CD4-positive, alpha-beta T cell treated with Interferon alpha-2 for 1 hour (primary cell): ENCODE measurements around the gene FNDC3B.

Experiments
- DNase-seq, 2 donors: peaks; one replicate each; pipeline ENCODE4 v3.0.0-alpha.2; 2020 to 2022

The FNDC3B gene

DNA sequence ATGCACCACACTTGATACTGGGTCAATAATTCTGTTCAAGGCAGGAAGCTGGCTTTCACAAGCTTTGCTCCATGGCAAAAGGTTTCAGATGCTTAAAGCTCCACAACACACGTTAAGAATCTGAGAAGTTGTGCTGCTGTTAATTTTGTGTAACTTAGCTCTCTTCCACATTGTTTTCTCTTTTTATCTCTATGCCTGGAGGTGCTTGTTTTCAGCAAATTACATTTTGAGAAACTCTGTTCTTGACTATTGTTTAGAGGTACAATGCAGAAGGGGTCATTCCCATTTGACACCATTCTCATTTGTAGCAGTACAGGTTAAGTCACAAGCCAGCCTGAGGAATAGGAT lies 156.0 kb downstream of the FNDC3B start:
- DNase-seq, result no peak

DNA sequence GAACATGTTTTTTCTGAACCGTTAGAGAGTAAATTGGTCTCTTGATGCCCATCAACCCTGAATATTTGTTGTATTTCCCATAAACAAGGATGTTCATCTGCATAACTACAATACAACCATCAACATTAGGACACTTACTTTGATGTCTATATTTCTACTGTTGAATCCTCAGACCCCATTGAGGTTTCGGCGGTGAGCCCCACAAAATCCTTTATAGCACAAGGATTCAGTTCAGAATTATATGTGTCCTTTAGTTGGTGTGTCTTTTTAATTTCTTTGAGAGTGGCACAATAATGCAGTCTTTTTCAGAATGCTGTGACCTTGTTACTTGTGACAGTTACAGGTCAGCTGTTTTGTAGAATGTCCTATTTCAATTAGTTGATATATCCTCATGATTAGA lies 158.0 kb downstream of the FNDC3B start:
- DNase-seq, result no peak

GRCh38 chr3:172198428-172198827 lies 159.1 kb downstream of the FNDC3B start:
- no peak for DNase-seq

- no peak for DNase-seq
Measured at GRCh38 chr3:172199850-172200369, 160.5 kb downstream of the FNDC3B start.

- no peak for DNase-seq
Measured at GRCh38 chr3:172201136-172201869, 161.9 kb downstream of the FNDC3B start.

DNA sequence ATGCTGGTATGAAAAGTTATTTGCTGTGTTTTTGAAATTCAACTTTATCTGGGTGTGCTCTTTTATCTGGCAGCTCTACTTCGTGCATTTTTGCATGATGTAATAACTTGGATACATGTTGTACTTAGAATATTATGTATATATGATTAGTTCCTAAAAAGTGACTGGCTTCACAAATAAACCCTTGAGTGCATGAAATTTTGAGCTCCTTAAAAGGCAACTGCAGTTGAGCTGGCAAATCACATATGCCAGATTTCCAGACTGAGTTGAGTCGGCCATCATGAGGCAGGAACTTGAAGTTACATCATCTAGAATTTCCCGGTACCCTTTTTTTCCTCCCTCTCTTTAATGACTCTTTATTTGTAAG lies 162.5 kb downstream of the FNDC3B start:
- DNase-seq, result no peak

GRCh38 chr3:172202797-172203196 lies 163.4 kb downstream of the FNDC3B start:
- no peak for DNase-seq

DNA sequence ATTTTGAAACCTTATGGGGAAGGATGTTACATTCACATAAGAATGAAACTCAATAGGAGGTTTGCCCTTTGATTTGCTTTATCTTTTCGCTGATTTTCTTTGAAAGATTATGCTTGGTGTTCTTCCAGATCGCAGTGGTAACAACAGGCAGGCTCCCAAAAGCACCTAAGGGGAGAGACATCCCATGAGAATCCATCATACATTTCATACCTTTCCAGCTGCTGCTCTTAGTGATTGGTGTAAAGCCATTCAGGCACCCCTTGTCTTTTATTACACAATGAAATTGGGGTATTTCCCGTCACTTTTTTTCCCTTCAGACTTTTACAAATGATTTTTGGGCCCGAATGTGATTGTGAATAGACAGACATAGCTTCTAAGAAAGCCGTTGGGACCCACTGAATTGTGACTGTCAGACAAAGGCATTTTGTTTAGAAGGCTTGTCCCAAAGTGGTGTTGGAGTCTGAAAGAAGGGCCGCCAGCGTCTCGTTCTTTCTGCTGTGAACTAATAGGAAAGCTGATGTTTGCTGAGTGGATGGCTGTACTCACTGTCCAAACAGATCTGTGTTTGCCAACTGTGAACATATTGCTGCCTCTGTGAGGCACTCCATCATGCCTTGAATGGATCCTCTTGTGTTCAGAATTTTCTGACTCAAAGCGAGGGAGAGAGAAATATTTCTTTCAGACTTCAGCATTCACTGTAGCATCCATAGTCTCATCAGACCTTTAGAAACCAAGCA lies 164.3 kb downstream of the FNDC3B start:
- no peak for DNase-seq

GRCh38 chr3:172204716-172205115 lies 165.3 kb downstream of the FNDC3B start:
- no peak for DNase-seq

DNA sequence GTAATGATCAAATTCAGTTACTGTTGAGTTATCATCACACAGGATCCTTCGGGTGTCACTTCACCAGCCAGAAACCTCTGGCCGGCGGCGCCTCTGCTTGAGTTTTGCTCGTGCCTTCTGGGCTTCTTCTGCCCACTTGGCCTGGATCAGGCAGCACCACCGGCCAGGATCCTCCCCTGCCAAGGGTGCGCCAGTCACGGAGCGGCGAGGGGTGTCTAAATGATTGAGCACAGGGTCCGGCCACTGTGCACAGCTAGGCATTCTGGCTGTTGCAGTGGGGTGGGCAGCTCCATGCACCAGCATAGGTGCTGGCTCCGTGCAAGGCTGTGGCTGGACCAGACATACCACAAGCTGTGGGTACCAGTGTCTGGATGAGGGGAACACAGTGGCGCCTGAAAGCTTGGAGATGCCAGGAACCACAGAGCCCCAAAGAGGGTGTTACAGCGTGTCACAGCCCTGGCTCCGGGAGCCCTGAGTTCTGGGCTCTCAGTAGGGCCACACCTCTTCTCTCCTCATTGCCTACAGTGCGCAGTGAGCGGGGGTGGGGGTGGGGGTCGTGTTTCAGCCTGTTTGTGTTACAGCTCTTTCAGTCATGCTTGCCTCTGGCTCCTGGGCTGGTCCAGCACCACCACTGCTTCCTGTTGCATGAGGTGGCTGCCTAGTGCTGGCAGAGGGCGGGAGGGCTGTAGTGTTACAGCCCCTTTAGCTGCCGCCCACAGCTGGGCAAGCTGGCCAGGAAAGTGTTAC lies 169.4 kb downstream of the FNDC3B start:
- DNase-seq, result no peak

GRCh38 chr3:172209333-172210321 lies 170.2 kb downstream of the FNDC3B start:
- no peak for DNase-seq

GRCh38 chr3:172210355-172210754 lies 171.0 kb downstream of the FNDC3B start:
- DNase-seq, result no peak

DNA sequence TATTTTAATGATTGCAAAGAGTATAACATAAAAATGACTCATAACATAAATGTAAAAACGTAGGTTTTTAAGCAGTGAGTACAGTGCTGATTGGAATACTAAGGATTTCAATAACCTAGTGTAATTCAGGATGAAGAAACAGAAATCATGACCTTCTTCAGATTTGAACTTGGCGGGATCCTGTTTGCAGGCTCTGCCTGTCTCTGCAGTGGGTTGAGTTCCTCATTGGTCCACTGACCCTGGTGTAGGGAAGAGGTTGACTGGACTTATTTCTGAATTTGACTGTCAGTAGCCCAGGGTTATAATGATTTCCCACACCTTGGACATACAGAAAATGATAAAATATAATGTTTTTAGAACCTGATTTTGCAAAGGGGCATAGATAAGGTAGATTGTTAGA lies 171.7 kb downstream of the FNDC3B start:
- no peak for DNase-seq

DNA sequence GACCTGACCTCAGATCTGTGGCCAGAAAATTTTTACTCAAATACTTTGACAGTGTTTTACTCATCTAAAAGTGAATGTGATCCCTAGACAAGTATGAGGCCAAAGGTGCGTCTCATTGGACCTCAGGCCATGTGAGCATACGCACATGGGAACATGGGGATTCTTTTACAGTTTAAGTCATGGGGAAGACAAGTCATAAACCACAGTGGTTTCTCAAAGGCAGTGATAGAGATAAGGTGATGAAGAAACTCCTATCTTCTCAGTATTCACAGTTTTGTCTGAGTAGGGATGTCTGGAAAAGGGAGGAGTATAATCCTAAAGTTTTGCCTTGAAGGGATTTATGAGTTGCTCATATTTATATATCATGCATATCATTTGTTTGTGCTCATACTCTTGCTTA lies 173.8 kb downstream of the FNDC3B start:
- no peak for DNase-seq

DNA sequence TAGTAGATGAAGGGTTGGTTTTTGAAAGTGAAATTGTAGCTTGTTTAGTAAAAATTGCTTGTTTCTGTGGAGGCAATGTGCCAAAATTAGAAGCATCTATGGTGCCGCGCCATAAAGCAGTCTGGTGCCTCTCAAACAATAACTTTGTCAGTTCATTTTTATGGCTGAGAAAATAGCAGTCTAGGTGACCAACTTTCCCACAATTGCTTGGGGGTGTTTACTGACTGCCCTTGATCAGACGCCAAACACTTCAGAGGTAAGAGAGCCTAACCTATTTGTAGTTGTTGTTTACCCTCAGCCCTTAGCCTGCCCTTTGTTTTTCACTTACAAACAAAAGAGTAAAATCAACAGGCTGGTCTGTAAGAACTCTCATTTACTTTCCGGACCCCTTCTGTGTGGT lies 174.5 kb downstream of the FNDC3B start:
- DNase-seq, result no peak

DNA sequence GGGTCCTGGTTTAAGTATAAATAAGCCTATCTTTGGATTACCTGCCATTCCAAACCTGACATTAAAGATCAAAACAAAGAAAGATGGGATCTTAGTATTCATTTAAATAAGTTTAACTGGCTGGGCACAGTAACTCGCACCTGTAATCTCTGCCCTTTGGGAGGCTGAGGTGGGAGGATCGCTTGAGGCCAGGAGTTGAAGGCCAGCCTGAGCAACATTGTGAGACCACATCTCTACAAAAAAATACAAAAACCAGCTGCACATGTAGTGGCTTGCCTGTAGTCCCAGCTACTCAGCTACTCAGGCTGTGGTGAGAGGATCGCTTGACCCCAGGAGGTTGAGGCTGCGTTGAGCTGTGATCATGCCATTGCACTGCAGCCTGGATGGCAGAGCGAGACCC lies 176.9 kb downstream of the FNDC3B start:
- DNase-seq, result no peak

DNA sequence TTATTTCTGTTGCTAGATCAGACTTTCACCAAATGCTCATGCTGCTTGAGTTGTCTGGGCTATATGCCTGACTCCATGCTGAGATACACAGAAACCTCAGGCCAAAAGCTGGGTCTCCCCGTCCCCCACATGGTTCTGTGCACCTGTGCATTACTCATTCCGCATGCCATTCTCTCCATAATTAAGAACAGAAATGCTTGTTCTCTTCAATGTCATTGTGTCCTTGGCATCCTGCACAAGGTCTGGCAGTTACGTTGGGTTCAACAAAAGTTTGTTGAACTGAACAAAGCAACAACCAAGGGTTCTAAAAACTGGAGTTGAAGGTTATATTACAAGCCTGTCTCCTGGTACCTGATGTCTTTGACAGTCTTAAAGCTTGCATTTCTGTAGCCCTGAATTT lies 177.5 kb downstream of the FNDC3B start:
- no peak for DNase-seq

- DNase-seq, result no peak
Measured at GRCh38 chr3:172217877-172218276, 178.5 kb downstream of the FNDC3B start.

DNA sequence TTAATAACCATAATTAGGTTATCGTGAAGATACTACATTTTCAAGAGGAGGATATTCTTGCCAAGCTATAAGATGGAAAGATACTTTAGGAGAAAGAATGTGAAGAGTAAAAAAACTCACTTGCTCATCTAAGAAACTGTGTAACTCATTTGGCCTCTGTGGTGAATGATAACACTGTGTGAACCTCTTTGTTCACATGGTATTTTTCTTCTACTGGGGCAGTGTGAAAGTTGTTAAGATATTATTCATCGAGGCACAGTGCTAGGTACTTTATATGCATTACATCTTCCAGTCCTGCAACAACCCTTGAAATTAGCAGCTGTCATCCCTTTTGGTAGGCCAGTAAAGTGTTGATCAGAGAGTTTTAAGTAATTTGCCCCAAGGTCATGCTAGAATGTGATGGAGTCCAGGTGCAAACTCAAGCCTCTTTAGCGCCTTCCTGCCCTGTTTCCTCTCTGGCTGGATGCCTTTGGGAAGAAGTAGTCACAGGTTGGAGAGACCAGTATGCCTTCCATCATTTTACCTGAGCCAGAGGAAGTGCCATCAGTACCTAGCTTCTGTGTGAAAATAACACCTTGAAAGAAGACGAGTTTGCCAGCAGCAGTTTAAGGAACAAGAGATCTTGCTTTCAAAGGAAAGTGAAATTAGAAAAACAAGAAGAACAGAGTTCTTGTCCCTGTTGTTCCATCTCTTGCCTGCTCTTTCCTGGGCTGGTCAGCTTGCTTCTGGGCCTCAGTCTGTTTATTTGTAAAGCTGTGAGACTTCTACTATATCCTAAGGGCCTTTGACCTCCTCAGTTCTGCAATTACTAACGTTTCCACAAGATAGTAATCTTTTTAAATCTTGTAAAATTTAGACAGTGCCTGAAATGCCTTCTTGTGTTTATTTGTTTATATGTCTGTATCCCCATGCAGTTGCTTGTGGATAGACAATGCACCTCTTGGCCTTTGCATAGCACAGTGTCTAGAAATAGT lies 179.3 kb downstream of the FNDC3B start:
- DNase-seq, result no peak

GRCh38 chr3:172219750-172220149 lies 180.4 kb downstream of the FNDC3B start:
- DNase-seq, result no peak

GRCh38 chr3:172221547-172221946 lies 182.2 kb downstream of the FNDC3B start:
- no peak for DNase-seq
